Stomach (tissue), 4 donors: ENCODE results near the gene WDR18.

Experiments used
- CTCF ChIP-seq, 7 experiments: fragments of 450-650 bp in 4 of 7; fragments of 200-600 bp in 3 of 7; sonication (generic) in 3 of 7; IDR thresholded peaks; one replicate each; pipeline ENCODE4 v1.5.1; 2016 to 2019; ENCODE audit warnings: antibody characterized with exemption in 7 of 7, control low read depth in 2 of 7, mild to moderate bottlenecking in 1 of 7
- EP300 ChIP-seq: sonication (generic); formaldehyde crosslinking; IDR thresholded peaks from one replicate; pipeline ENCODE4 v1.6.1; 2017; ENCODE audit warnings: antibody characterized with exemption
- POLR2A ChIP-seq, 4 donors: fragments of 450-650 bp; IDR thresholded peaks; one replicate each; pipeline ENCODE4 v1.6.1; 2016; ENCODE audit warnings: antibody characterized with exemption in 4 of 4, control low read depth in 2 of 4, mild to moderate bottlenecking in 1 of 4, moderate library complexity in 1 of 4
- POLR2AphosphoS5 ChIP-seq, 3 donors: sonication (generic); formaldehyde crosslinking; IDR thresholded peaks; one replicate each; pipeline ENCODE4 v1.6.1; 2016; ENCODE audit warnings: antibody characterized with exemption in 3 of 3

DNA sequence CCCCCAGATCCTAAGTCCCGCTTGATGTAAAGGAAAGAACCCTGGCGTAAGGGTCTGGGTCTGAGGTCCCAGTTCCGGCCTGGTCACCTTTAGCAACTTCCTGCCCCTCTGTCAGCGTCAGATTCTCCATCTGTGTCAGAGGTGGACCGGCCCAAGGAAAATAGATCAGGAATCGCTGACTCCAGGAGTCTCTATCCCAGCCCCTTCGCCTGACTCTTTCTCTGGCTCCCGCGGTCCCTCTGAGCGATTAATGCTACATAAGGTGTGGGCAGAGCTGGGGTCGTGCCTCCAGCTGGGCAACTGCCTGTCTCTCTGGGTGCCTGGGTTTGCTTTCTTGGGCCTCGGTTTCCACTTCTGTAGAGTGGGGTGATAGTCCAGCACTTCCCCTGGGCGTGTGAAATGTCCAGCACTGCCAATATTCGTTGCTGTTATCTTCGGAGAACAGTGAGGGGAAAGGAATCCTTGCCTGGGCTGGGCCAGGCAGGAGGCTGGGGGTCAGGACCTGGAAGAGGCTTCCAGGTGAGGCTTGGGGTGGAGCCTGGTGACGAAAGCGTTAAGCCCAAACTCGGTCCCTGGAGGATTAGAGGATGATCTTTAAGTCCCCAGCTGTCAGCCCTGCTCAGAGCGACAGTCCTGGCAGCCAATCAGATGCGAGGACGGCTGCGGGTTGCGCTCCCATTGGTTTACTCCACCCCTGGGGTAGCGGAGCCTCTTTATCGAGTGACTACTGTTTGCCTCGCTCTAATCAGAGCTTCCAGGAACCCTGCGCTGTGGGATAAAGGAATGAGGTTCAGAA, 56.5 kb downstream of the WDR18 start:
- peak in 1 of 3 donors; percentile 40 for TF ChIP-seq POLR2AphosphoS5 (IDR thresholded peaks at IDR 0.05)
- no peak for TF ChIP-seq CTCF (IDR thresholded peaks at IDR 0.05)
- no peak for TF ChIP-seq POLR2A (IDR thresholded peaks at IDR 0.05)
- TF ChIP-seq EP300 = no peak
